ENCODE data around the gene DNAH1. TPM values are rescaled to one million over a fixed set of nuclear protein-coding genes. Genes with fewer than 3 reads are reported as not detected.

Gene DNAH1
- total and polyA plus RNA-seq, 2 of the 13 experiments (the other 11 are each of a cell fraction or from before 2014, with no cell fraction given): 0.64 to 3.5 TPM

DNA sequence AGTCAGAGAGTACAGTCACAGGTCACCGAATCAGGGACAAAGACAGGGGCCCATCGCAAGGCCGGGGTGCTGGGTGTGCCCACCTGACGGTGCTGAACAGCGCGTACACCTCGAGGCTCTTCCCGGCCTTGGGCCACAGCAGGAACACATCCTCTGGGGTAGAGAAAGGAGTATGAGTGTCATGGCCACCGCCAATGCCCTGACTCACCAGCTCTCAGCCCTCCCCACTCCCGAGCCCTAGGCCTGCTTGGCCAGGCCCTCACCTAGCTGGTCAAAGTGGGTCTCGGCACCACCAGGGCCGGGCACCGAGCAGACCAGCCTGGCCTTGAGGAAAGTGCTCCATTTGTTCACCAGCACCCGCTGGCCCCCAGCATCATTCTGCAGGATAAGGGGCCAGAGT lies 124.6 kb downstream of the DNAH1 start:
- ATAC-seq (no peak), DNase-seq (ENCODE audit: low spot score) (no peak), FAIRE-seq (no peak)
- Histone ChIP-seq H3K27me3 (ENCODE audit: control insufficient read depth in 1 of 2, insufficient read depth in 2 of 2, low read length in 2 of 2) (no peaks in the 10 kb centered on the region), H2AFZ (ENCODE audit: low read length) (no peak overlapping the region), H3K4me2 (ENCODE audit: low read depth, low read length) (no peak overlapping the region), H4K20me1 (ENCODE audit: insufficient read depth, low read length) (no peaks in the 10 kb centered on the region), H3K4me1 (ENCODE audit: insufficient read depth, low read length) (peaks cover 34% of the 10 kb centered on the region), H3K4me3 (replicated peaks in 1 of 3; ENCODE audit: insufficient read depth in 1 of 3, low read depth in 2 of 3, low read length in 3 of 3) (no peak overlapping the region), H3K27ac (ENCODE audit: extremely low read length, insufficient read depth, low read length) (no peak overlapping the region), H3K36me3 (replicated peaks in 1 of 2; ENCODE audit: control insufficient read depth in 1 of 2, insufficient read depth in 2 of 2, low read length in 2 of 2) (peaks cover 3 to 7% of the 10 kb centered on the region in 2 experiments; a peak in 2 of 5 replicates), H3K9ac (ENCODE audit: insufficient read depth, low read depth, low read length) (no peak overlapping the region), H3K79me2 (ENCODE audit: insufficient read depth, low read length) (no peaks in the 10 kb centered on the region), H3K9me3 (ENCODE audit: low read length) (no peaks in the 10 kb centered on the region)
- WGBS (ENCODE audit: low lambda C conversion rate): 96% methylated on average over 8 of the region's 14 CpGs
- CTCF ChIA-PET (ENCODE audit: low intra/inter-chr PET ratio, low total read pairs): no interaction called here
- BruUV-seq (replicated peaks): no TSS peak
- POLR2A ChIA-PET: no interaction called here
- in situ Hi-C loops (cut with HindIII; ENCODE audit: extremely low pct_ligation_motif_present, low pct_unique_long_range_greater_than_20kb): no loop called here
- intact Hi-C loops (cut with micrococcal nuclease; ENCODE audit: unreplicated experiment): no loop called here
- TF ChIP-seq, protein P1, sequence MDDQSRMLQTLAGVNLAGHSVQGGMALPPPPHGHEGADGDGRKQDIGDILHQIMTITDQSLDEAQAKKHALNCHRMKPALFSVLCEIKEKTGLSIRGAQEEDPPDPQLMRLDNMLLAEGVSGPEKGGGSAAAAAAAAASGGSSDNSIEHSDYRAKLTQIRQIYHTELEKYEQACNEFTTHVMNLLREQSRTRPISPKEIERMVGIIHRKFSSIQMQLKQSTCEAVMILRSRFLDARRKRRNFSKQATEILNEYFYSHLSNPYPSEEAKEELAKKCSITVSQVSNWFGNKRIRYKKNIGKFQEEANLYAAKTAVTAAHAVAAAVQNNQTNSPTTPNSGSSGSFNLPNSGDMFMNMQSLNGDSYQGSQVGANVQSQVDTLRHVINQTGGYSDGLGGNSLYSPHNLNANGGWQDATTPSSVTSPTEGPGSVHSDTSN (CRISPR knock-in tag; IDR thresholded peaks at IDR 0.05; ENCODE audit: borderline replicate concordance): no peak
- TF ChIP-seq AGO2 (optimal IDR thresholded peaks at IDR 0.05; ENCODE audit: low read depth, low read length): no peak
- TF ChIP-seq KMT2A (CRISPR knock-in tag; IDR thresholded peaks at IDR 0.05): no peak
- TF ChIP-seq, protein P2, sequence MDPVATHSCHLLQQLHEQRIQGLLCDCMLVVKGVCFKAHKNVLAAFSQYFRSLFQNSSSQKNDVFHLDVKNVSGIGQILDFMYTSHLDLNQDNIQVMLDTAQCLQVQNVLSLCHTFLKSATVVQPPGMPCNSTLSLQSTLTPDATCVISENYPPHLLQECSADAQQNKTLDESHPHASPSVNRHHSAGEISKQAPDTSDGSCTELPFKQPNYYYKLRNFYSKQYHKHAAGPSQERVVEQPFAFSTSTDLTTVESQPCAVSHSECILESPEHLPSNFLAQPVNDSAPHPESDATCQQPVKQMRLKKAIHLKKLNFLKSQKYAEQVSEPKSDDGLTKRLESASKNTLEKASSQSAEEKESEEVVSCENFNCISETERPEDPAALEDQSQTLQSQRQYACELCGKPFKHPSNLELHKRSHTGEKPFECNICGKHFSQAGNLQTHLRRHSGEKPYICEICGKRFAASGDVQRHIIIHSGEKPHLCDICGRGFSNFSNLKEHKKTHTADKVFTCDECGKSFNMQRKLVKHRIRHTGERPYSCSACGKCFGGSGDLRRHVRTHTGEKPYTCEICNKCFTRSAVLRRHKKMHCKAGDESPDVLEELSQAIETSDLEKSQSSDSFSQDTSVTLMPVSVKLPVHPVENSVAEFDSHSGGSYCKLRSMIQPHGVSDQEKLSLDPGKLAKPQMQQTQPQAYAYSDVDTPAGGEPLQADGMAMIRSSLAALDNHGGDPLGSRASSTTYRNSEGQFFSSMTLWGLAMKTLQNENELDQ (CRISPR knock-in tag; IDR thresholded peaks at IDR 0.05; ENCODE audit: borderline replicate concordance): no peak
- no peak for TF ChIP-seq CHCHD3 (CRISPR knock-in tag; IDR thresholded peaks at IDR 0.05)
- no peak for TF ChIP-seq MED1 (CRISPR knock-in tag; IDR thresholded peaks at IDR 0.05)
- TF ChIP-seq ZNF331 (CRISPR knock-in tag; IDR thresholded peaks at IDR 0.05): no peak
- TF ChIP-seq, protein P3, sequence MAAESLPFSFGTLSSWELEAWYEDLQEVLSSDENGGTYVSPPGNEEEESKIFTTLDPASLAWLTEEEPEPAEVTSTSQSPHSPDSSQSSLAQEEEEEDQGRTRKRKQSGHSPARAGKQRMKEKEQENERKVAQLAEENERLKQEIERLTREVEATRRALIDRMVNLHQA (CRISPR knock-in tag; IDR thresholded peaks at IDR 0.05): no peak
- no peak for TF ChIP-seq RORA (CRISPR knock-in tag; IDR thresholded peaks at IDR 0.05)
- TF ChIP-seq ZNF790 (CRISPR knock-in tag; IDR thresholded peaks at IDR 0.05; ENCODE audit: borderline replicate concordance): no peak
